Kidney epithelial cell (primary cell): Measurements from ENCODE around the gene OTUD4. TPM values are rescaled to one million over a fixed set of nuclear protein-coding genes. Genes with fewer than 3 reads are reported as not detected.
"Not testable (repeated sequence)": the region's sequence is repeated elsewhere in the genome, so short reads cannot be mapped to it uniquely, and the experiment has no call there.

Source experiments
- DNase-seq: peaks from one replicate; pipeline ENCODE4 v3.0.0-alpha.2; 2010; ENCODE audit warnings: low read depth
- H3K27me3 ChIP-seq: 2 replicates; pipeline ENCODE4 v1.6.0; 2011; ENCODE audit warnings: low read length; ENCODE audit not compliant: control insufficient read depth, insufficient read depth
- H3K36me3 ChIP-seq: 2 replicates; pipeline ENCODE4 v1.5.1; 2011; ENCODE audit warnings: low read length; ENCODE audit not compliant: control insufficient read depth, insufficient read depth
- H3K4me3 ChIP-seq: 2 replicates; pipeline ENCODE4 v1.5.1; 2011; ENCODE audit warnings: low read depth, mild to moderate bottlenecking, control low read depth, low read length
- CTCF ChIP-seq: IDR thresholded peaks from 2 replicates; pipeline ENCODE4 v1.5.1; 2011; ENCODE audit warnings: mild to moderate bottlenecking, moderate library complexity, low read length, control low read depth, inconsistent platforms; ENCODE audit not compliant: insufficient read depth, poor library complexity, severe bottlenecking
- total RNA-seq: library from RNA; depleted of rRNA; stranded (reverse); fragments of >200 nt; gene quantifications from 2 replicates; pipeline ENCODE4 v1.2.3, GENCODE V29; 2015

The OTUD4 gene
- total RNA-seq: 28.1 and 33.7 TPM in 2 replicates

- TF ChIP-seq CTCF: peak; percentile 27
- peak; percentile 86 for DNase-seq
- no peaks in the 10 kb centered on the region for H3K27me3 ChIP-seq
- H3K36me3 ChIP-seq: no peaks in the 10 kb centered on the region
- peak within 1 kb of the TSS; percentile 69 for H3K4me3 ChIP-seq
Measured at GRCh38 chr4:145180298-145181090, at the start of gene OTUD4. TSS of gene OTUD4 (minus strand) at chr4:145180589. CDS start at chr4:145179973, 616 bp downstream.

GRCh38 chr4:145223228-145223627 is 42.8 kb upstream of the OTUD4 start:
- not testable (repeated sequence) for H3K36me3 ChIP-seq

GRCh38 chr4:145221529-145221928 is 41.1 kb upstream of the OTUD4 start:
- H3K36me3 ChIP-seq, H3K4me3 ChIP-seq, DNase-seq, H3K27me3 ChIP-seq: not testable (repeated sequence)

More at GRCh38 chr4:145223228-145223627, 42.8 kb upstream of the OTUD4 start:
- H3K4me3 ChIP-seq, H3K27me3 ChIP-seq, DNase-seq: not testable (repeated sequence)

- no peaks in the 10 kb centered on the region for H3K27me3 ChIP-seq
- no peak overlapping the region for H3K4me3 ChIP-seq
- H3K36me3 ChIP-seq: no peaks in the 10 kb centered on the region
- DNase-seq: no peak
- TF ChIP-seq CTCF: no peak
Measured at GRCh38 chr4:145219090-145219489, 38.7 kb upstream of the OTUD4 start.

GRCh38 chr4:145218251-145218650 is 37.9 kb upstream of the OTUD4 start:
- no peak for TF ChIP-seq CTCF
- no peaks in the 10 kb centered on the region for H3K36me3 ChIP-seq
- no peak overlapping the region for H3K4me3 ChIP-seq
- DNase-seq: no peak
- no peaks in the 10 kb centered on the region for H3K27me3 ChIP-seq

GRCh38 chr4:145217349-145217748 is 37.0 kb upstream of the OTUD4 start:
- H3K4me3 ChIP-seq: no peak overlapping the region
- TF ChIP-seq CTCF: no peak
- DNase-seq: no peak
- H3K36me3 ChIP-seq: no peaks in the 10 kb centered on the region
- no peaks in the 10 kb centered on the region for H3K27me3 ChIP-seq

GRCh38 chr4:145216535-145216934 is 36.1 kb upstream of the OTUD4 start:
- Histone ChIP-seq H3K36me3 (no peaks in the 10 kb centered on the region), H3K4me3 (no peak overlapping the region), H3K27me3 (no peaks in the 10 kb centered on the region)
- TF ChIP-seq CTCF: peak; percentile 59
- DNase-seq: no peak
